ENCODE measurements around the gene VPREB3. TPM values are rescaled to one million over a fixed set of nuclear protein-coding genes. Genes with fewer than 3 reads are reported as not detected.

Gene VPREB3
- total RNA-seq, 1 experiment from 2014 or later, result not detected

- H3K4me3 Mint-ChIP-seq (ENCODE audit: low read depth, unreplicated experiment), result no peak overlapping the region
- H3K4me1 Mint-ChIP-seq (ENCODE audit: low read depth, unreplicated experiment), result peaks cover 29% of the 10 kb centered on the region
- no TSS peak for BruUV-seq (replicated peaks)
- no peak for DNase-seq
- H3K27me3 Mint-ChIP-seq (ENCODE audit: unreplicated experiment), result no peaks in the 10 kb centered on the region
- H3K9me3 Mint-ChIP-seq (ENCODE audit: low read depth, unreplicated experiment), result no peaks in the 10 kb centered on the region
- CTCF ChIA-PET, result interaction anchor here (0.7 kb wide), 1 partner anchor 229 kb away, joined by 5 read pairs; no protein-coding TSS in a partner anchor
- H3K36me3 Mint-ChIP-seq (ENCODE audit: insufficient read depth, unreplicated experiment), result peaks cover 22% of the 10 kb centered on the region
- no peak for TF ChIP-seq CTCF (IDR thresholded peaks at IDR 0.05; ENCODE audit: unreplicated experiment)
- intact Hi-C loops (cut with micrococcal nuclease; ENCODE audit: unreplicated experiment), result no loop called here
- peak overlapping the region; percentile 50 for H3K27ac Mint-ChIP-seq (ENCODE audit: unreplicated experiment)
These were observed 8.4 kb downstream of the VPREB3 start for GRCh38 chr22:23745791-23746190.

GRCh38 chr22:23744485-23744884 is 9.7 kb downstream of the VPREB3 start:
- H3K27me3 Mint-ChIP-seq (ENCODE audit: unreplicated experiment), result no peaks in the 10 kb centered on the region
- no TSS peak for BruUV-seq (replicated peaks)
- no peak overlapping the region for H3K4me3 Mint-ChIP-seq (ENCODE audit: low read depth, unreplicated experiment)
- CTCF ChIA-PET, result no interaction called here
- H3K4me1 Mint-ChIP-seq (ENCODE audit: low read depth, unreplicated experiment), result peaks cover 16% of the 10 kb centered on the region
- H3K27ac Mint-ChIP-seq (ENCODE audit: unreplicated experiment), result no peak overlapping the region
- TF ChIP-seq CTCF (IDR thresholded peaks at IDR 0.05; ENCODE audit: unreplicated experiment), result no peak
- intact Hi-C loops (cut with micrococcal nuclease; ENCODE audit: unreplicated experiment), result no loop called here
- DNase-seq, result no peak
- peaks cover 17% of the 10 kb centered on the region for H3K36me3 Mint-ChIP-seq (ENCODE audit: insufficient read depth, unreplicated experiment)
- no peaks in the 10 kb centered on the region for H3K9me3 Mint-ChIP-seq (ENCODE audit: low read depth, unreplicated experiment)

- CTCF ChIA-PET, result no interaction called here
- Mint-ChIP-seq H3K27me3 (ENCODE audit: unreplicated experiment) (no peaks in the 10 kb centered on the region), H3K4me1 (ENCODE audit: low read depth, unreplicated experiment) (peaks cover 15% of the 10 kb centered on the region), H3K9me3 (ENCODE audit: low read depth, unreplicated experiment) (no peaks in the 10 kb centered on the region), H3K4me3 (ENCODE audit: low read depth, unreplicated experiment) (no peak overlapping the region), H3K36me3 (ENCODE audit: insufficient read depth, unreplicated experiment) (peaks cover 17% of the 10 kb centered on the region), H3K27ac (ENCODE audit: unreplicated experiment) (no peak overlapping the region)
- TF ChIP-seq CTCF (IDR thresholded peaks at IDR 0.05; ENCODE audit: unreplicated experiment), result no peak
- BruUV-seq (replicated peaks), result no TSS peak
- no peak for DNase-seq
- intact Hi-C loops (cut with micrococcal nuclease; ENCODE audit: unreplicated experiment), result no loop called here
These were observed 10.2 kb downstream of the VPREB3 start for GRCh38 chr22:23744001-23744400.

GRCh38 chr22:23743303-23743705 is 10.9 kb downstream of the VPREB3 start:
- DNase-seq, result no peak
- BruUV-seq (replicated peaks), result no TSS peak
- no peaks in the 10 kb centered on the region for H3K9me3 Mint-ChIP-seq (ENCODE audit: low read depth, unreplicated experiment)

More at GRCh38 chr22:23743303-23743705, 10.9 kb downstream of the VPREB3 start:
- Mint-ChIP-seq H3K27ac (ENCODE audit: unreplicated experiment) (no peak overlapping the region), H3K27me3 (ENCODE audit: unreplicated experiment) (no peaks in the 10 kb centered on the region), H3K4me3 (ENCODE audit: low read depth, unreplicated experiment) (no peak overlapping the region), H3K36me3 (ENCODE audit: insufficient read depth, unreplicated experiment) (peaks cover 17% of the 10 kb centered on the region), H3K4me1 (ENCODE audit: low read depth, unreplicated experiment) (peaks cover 15% of the 10 kb centered on the region)
- intact Hi-C loops (cut with micrococcal nuclease; ENCODE audit: unreplicated experiment), result no loop called here
- no peak for TF ChIP-seq CTCF (IDR thresholded peaks at IDR 0.05; ENCODE audit: unreplicated experiment)
- CTCF ChIA-PET, result interaction anchor here (0.6 kb wide), 1 partner anchor 129 kb away, joined by 3 read pairs; no protein-coding TSS in a partner anchor

Data from Calu3 (cell line).